GM12801 (cell line): ENCODE results near the gene IDH3A.

Experiments used
- CTCF ChIP-seq: IDR thresholded peaks from one replicate; pipeline ENCODE4 v1.5.1; 2011; ENCODE audit warnings: control low read depth; ENCODE audit not compliant: insufficient read length; ENCODE audit errors: extremely low read depth

The IDH3A gene

GRCh38 chr15:78171864-78172472, 22.8 kb downstream of the IDH3A start:
- TF ChIP-seq CTCF: no peak

- TF ChIP-seq CTCF: no peak
These were observed 25.2 kb downstream of the IDH3A start for GRCh38 chr15:78174401-78174800.

GRCh38 chr15:78175330-78175729, 26.2 kb downstream of the IDH3A start:
- TF ChIP-seq CTCF: no peak

GRCh38 chr15:78177447-78177873, 28.3 kb downstream of the IDH3A start:
- no peak for TF ChIP-seq CTCF

- TF ChIP-seq CTCF: no peak
These were observed 28.9 kb downstream of the IDH3A start for GRCh38 chr15:78178064-78178463.

- TF ChIP-seq CTCF: no peak
These were observed 30.2 kb downstream of the IDH3A start for GRCh38 chr15:78179286-78179840.

GRCh38 chr15:78179906-78180305, 30.7 kb downstream of the IDH3A start:
- no peak for TF ChIP-seq CTCF
